ENCODE measurements around the gene NFATC2IP.
"Not testable (repeated sequence)": the region's sequence is repeated elsewhere in the genome, so short reads cannot be mapped to it uniquely, and the experiment has no call there.

Gene NFATC2IP

DNA sequence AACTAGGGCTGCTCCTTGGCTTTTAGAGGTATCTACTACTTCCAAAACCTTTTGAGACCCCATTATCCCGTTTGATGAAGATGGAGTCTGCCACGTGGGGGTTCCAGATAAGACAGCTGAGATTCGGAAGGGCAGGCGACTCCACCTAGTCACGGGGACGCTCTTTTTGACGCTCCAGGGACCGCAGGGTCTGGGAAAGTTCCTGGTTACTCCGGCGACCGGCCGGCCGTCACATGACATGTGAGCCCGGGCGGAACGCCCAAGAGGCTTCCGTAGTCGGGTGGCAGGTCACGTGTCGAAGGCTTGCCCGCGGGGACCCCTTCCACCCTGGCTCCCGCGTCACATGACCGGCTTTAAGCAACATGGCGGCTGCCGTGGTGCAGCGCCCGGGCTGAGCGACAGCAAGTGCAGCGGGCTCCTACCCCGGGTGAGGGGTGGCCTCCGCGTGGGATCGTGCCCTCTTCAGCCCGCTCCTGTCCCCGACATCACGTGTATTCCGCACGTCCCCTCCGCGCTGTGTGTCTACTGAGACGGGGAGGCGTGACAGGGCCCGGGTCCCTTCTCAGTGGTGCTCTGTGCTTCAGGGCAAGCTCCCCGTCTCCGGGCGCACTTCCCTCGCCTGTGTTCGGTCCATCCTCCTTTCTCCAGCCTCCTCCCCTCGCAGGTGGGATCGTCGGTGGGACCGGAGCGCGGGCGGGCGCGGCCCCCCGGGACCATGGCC is 23.9 kb downstream of the NFATC2IP start, which contains the start of gene SPNS1:
Gene SPNS1 (plus strand): TSS at position 342 of the 721 bp plus-strand sequence. CDS start 374 bp downstream, at position 716.
- DNase-seq: peak; percentile 92 to 95

DNA sequence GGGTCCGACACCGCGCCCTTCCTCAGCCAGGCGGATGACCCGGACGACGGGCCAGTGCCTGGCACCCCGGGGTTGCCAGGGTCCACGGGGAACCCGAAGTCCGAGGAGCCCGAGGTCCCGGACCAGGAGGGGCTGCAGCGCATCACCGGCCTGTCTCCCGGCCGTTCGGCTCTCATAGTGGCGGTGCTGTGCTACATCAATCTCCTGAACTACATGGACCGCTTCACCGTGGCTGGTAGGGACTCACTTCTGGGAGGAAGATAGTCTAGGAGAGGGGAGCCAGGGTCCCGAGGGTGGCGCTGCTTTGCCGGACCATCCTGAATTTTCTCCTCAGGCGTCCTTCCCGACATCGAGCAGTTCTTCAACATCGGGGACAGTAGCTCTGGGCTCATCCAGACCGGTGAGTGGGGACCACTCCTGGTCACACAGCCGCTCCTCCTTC is 24.4 kb downstream of the NFATC2IP start:
- no peak for DNase-seq

DNA sequence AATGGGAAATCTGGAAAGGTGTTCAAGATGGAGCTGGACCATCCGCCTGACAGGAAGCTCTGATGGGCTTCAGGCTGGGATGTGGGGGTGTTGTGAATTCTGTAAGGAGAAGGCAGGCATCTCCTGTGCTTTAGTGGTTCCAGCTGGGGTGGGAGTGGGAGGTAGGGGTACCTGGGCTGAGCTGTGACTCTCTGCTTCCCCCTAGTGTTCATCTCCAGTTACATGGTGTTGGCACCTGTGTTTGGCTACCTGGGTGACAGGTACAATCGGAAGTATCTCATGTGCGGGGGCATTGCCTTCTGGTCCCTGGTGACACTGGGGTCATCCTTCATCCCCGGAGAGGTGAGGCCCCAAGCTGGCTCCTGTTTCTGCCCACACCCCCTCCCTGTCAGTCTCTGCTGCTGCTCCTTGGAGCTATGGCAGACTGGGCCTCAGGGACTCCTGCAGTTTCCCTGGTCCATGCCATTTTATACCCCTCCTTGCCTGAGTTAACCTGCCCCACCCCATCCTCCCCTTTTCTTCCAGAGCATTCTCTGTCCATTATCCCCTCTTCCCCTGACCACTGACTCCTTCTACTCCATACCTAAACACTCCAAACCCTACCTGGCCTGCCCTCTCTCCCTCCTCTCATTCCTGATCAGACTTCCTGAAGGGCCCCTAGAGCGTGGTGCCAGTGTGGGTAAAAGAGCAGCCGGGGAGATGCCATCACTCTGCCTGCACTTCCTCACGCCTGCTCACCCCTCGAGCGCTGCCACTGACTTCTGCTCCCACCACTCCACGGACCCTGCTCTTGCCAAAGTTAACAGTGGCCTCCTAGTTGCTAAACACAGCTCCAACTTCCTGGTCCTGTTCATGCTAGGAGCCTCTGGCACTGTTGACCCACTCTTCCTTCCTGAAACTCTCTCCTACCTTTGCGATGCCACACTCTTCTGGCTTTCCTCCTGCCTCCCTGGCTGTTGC is 27.2 kb downstream of the NFATC2IP start:
- DNase-seq: peak; percentile 17 to 44

DNA sequence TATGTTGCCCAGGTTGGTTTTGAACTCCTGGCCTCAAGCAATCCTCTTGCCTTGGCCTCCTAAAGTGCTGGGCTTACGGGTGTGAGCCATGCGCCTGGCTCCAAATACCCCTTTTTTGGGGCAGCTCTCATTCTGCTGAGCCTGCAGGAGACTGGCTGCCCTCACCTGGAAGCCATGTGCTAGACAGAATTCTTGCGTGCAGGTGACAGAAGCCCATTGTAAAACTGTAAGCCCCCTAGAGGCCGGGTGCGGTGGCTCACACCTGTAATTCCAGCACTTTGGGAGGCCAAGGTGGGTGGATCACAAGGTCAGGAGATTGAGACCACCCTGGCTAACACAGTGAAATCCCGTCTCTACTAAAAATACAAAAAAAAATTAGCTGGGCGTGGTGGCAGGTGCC is 29.6 kb downstream of the NFATC2IP start:
- DNase-seq: not testable (repeated sequence)

DNA sequence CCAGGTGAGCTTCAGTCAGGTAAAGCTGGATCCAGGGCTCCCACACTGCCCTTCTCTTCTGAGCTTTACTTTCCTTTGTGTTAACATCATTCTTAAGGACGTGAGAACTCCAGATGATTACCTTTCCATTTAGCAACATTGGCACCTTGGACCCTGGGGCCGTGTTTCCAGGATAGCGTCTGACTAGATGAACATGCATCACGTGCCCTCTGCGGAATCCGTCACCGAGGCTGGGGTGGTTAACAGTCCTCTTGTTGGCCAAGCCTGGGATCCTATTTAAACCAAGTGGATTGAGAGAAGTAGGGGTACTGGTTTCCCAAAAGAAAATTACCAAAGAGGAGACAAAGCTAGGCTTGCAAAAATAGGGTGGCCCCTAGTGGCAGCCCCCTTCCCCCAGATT is 30.2 kb downstream of the NFATC2IP start:
- no peak for DNase-seq

DNA sequence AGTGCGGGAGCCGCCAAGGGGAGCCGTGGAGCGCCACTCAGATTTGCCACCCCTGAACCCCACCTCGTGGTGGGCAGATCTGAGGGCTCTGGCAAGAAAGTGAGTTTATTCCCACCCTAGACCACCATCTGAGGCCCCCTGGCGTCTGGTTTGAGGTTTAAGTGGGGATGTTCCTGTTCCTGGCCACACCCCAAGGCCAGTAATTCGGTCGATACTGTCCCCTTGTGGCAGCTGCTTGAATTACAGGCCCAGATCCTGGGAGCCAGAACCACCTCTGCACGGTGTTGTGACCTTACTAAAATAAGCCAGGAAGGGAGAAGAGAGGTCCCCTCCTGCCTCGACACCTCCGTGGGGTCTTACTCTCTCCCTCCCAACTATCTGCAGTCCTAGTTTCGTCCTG is 30.8 kb downstream of the NFATC2IP start:
- peak in 1 of 2 donors; percentile 34 for DNase-seq

DNA sequence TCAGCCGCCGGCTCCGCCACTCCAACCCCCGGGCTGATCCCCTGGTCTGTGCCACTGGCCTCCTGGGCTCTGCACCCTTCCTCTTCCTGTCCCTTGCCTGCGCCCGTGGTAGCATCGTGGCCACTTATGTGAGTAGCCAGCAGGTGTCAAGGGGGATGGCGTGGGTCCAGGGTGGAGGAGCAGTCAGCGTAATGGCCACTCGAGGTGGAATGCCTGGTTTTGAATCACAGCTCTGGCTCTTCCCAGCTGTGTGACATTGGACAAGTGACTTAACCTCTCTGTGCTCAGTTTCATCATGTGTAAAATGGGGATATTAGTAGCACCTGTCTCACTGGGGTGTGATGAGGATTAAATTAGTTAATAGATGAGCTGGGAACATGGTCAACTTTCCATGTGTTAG is 31.7 kb downstream of the NFATC2IP start:
- DNase-seq: no peak

DNA sequence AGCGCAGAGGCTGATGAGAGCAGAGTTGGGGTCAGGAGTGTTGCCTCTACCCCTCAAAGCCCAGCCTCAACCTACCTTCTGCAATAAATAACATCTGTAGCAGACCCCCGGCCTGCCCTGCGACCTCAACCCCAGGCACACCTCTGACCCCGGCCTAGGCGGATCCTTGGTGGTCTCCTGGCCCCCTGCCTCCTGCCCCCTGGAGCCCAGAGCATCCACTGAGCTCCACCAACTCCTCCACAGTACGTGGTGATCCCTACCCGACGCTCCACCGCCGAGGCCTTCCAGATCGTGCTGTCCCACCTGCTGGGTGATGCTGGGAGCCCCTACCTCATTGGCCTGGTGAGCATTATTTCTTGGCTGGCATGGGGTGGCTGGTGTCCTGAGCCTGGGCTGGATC is 32.2 kb downstream of the NFATC2IP start:
- DNase-seq: no peak

DNA sequence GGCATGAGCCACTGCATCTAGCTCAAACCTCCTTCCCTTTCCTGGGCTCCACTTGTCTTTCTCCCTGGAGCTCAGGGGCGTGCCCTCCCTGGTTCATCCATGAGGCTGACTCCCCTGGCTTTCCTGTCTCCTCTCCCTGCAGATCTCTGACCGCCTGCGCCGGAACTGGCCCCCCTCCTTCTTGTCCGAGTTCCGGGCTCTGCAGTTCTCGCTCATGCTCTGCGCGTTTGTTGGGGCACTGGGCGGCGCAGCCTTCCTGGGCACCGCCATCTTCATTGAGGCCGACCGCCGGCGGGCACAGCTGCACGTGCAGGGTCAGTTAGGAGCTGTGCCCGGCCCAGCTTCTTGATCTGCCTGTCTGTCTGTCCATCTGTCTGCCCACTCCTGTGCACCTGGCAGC is 32.9 kb downstream of the NFATC2IP start:
- no peak for DNase-seq

DNA sequence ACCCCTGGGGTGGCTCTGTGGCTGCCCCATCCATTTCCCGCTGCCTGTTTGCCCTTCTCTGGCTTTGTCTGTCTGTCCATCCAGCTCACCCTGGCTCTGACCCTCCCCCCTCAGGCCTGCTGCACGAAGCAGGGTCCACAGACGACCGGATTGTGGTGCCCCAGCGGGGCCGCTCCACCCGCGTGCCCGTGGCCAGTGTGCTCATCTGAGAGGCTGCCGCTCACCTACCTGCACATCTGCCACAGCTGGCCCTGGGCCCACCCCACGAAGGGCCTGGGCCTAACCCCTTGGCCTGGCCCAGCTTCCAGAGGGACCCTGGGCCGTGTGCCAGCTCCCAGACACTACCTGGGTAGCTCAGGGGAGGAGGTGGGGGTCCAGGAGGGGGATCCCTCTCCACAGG is 33.4 kb downstream of the NFATC2IP start:
- DNase-seq: no peak

DNA sequence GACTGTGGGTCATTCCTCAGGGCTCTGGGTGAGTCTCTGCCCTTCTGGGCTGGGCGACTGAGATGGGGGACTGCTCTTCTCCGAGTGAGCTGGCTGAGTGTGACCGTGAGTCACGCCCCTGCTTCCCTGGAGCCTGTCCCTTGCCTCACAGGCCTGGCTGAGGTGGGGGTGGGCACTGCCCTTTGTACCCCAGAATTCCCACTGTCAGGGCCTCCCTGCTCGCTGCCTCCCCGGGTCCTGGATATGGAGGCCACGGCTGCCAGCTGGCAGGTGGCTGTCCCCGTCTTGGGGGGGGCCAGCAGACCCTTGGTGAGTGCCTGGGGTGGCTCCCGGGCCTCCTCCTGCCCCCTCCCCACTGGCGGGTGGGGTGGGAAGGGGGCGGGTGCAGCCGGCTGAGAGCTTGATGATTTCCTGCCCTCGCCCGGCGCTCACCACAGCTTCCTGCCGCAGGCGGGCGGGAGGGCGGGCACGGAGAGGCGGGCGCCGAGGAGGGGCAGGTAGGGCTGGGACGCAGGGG is 33.9 kb downstream of the NFATC2IP start, which contains the start of gene LAT:
Gene LAT (plus strand): TSS at position 434 of the 517 bp plus-strand sequence. CDS start 366 bp downstream, outside the sequence.
- DNase-seq: peak; percentile 79

DNA sequence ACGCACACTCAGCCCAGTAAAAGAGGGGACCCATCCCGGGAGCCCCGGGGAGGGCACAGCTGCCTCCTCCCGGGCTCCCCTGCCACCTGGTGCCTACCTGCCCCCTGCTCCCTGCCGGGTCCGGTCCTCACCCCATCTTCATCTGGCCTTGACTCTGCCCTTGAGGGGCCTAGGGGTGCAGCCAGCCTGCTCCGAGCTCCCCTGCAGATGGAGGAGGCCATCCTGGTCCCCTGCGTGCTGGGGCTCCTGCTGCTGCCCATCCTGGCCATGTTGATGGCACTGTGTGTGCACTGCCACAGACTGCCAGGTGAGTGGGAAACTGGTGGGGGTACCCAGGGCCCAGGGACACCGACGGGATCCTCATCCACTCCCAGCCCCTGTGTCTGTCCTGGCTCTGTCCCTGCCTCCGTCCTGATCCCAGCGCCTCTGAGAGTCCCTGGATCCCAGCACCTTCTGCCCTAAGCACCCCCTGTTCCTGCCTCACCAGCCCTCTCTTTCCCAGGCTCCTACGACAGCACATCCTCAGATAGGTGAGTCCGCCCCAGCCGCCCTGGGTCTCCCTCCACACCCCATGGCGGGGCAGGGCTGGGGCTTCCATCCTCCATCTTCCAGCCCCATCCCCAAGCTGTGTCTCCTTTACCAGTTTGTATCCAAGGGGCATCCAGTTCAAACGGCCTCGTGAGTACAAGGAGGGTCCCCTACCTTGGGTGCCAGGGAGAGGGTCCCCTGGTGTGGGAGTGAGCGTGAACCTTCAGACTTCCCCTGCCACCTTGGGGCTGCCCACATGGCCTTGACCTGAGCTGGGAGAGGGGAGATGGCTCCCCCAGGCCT is 34.7 kb downstream of the NFATC2IP start:
- no peak for DNase-seq

DNA sequence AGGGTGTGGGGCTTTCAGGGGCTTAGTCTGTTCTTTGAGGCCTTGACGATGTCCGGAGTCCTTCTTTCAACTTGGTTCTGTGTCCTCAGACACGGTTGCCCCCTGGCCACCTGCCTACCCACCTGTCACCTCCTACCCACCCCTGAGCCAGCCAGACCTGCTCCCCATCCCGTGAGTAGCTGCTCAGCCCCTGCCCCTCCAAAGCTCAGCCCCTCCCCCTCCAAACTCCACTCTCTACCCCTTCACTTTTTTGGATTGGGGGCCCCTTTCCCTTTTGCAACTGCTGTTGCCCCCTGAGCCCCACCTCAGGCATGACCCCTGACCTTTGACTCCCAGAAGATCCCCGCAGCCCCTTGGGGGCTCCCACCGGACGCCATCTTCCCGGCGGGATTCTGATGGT is 35.3 kb downstream of the NFATC2IP start:
- DNase-seq: no peak

DNA sequence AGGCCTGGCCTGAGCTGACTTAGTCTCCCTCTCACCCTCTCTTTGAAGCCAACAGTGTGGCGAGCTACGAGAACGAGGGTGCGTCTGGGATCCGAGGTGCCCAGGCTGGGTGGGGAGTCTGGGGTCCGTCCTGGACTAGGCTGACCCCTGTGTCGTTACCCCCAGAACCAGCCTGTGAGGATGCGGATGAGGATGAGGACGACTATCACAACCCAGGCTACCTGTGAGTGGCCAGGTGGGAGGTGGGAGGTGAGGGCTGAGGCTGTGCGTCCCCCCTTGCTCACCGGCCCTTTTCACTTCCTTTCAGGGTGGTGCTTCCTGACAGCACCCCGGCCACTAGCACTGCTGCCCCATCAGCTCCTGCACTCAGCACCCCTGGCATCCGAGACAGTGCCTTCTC is 35.8 kb downstream of the NFATC2IP start:
- no peak for DNase-seq

DNA sequence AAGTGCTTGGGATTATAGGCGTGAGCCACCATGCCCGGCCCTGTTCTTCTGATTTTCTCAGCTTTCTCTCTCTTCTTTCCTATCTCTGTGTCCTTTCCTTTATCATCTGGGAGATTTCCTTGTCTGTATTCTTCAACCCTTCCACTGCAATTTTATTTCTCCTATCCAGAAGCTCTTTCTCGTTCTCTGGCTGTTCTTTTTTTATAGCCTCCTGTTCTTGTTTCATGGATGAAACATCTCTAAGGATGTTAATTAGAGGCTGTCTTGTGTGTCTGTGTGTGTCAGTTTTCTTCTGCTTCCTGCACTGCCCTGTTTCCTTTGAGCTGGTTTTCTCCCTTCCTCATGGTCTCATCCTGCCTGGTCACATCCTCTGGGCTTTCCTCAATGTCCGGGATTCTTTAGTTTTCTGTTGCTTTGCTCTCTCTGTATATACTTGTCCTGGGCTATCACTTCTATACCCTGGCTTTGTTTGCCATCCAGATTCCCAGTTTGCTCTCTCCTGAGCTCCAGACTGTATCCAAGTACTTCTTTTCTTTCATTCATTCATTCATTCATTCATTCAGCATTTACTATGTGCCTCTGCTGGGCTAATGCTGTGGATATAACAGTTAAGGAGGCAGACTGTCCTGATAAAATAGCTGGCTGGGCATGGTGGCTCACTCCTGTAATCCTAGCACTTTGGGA is 36.6 kb downstream of the NFATC2IP start:
- no peak for DNase-seq

DNA sequence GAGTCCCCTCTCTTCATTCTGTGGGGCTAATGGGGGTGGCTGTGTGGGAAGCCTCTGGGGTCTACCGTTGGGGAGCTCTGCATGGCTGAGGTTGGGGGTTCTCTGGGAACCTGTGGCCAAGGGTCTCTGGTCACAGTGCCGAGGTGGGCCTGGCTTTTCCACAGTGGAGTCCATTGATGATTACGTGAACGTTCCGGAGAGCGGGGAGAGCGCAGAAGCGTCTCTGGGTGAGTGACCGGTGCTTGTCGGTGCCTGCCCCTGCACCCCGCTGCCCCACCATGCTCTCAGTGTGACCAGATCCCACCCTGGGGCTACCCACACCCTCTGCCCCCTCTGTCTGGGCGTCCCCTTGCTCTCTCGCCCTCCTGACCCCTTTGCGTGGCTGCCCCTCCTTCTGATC is 38.6 kb downstream of the NFATC2IP start:
- no peak for DNase-seq

DNA sequence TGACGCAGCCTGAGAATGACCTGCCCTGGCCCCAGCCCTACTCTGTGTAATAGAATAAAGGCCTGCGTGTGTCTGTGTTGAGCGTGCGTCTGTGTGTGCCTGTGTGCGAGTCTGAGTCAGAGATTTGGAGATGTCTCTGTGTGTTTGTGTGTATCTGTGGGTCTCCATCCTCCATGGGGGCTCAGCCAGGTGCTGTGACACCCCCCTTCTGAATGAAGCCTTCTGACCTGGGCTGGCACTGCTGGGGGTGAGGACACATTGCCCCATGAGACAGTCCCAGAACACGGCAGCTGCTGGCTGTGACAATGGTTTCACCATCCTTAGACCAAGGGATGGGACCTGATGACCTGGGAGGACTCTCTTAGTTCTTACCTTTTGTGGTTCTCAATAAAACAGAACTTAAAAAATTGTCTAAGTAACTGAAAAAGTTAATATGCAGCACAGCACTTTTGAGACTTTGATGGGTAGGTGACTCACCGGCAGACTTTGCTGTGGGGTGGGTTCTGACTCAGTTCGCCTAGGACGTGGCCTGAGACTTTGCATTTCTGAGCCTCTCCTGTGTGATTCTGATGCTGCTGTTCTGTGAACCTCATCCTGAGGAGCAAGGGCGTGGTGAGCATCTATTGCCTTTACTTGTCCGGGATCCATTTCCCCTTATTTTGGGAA is 39.8 kb downstream of the NFATC2IP start:
- DNase-seq: peak in 1 of 2 donors; percentile 26

DNA sequence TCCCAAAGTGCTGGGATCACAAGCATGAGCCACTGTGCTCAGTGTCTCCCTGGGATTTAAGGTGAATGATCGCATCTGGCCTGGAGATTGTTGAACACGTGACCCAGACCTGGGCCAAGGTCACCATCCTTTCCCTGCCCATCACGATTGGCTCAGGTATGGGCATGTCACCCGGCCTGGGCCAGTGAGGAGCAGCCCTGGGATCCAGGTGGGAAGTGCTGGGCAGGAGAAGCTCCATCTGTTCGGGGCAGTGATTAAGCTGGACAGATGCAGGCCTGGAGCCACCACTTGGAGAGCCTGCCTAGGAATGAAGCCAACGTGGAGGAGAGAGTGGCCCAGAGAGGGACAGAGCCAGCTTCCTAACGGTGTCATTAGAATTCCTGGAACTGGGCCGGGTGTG is 41.0 kb downstream of the NFATC2IP start:
- DNase-seq: no peak

DNA sequence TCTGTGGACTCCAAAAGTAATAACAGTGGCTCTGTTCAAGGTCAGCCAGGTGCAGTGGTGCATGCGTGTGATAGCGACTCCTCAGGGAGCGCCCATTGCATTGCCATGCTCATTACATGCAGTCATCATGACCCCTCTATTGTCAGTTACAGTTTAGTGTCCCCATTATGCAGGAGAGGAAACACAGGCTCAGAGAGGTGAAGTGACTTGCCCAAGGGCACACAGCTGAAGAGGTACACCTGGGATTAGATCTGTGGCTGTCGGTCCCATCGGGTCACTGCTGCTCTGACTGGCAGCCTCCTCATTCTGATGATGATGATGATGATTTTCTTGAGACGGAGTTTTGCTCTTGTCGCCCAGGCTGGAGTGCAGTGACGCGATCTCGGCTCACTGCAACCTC is 41.8 kb downstream of the NFATC2IP start:
- DNase-seq: no peak

DNA sequence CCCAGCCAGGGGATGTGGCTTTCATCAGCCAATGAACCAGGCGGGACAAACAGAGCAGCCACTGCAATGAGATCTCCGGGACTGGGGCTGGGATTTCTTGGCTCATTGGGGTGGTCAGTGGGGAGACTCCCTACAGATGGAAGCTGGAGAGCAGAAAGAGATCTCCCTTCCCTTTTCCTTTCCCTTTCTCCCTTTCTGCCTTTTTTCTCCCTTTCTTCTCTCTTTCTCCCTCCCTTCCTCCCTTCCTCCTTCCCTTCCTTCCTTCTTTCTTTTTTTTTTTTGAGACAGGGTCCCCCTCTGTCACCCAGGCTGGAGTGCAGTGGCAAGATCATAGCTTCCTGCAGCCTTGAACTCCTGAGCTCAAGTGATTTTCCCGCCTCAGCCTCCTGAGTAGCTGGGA is 48.1 kb downstream of the NFATC2IP start:
- DNase-seq: no peak

DNA sequence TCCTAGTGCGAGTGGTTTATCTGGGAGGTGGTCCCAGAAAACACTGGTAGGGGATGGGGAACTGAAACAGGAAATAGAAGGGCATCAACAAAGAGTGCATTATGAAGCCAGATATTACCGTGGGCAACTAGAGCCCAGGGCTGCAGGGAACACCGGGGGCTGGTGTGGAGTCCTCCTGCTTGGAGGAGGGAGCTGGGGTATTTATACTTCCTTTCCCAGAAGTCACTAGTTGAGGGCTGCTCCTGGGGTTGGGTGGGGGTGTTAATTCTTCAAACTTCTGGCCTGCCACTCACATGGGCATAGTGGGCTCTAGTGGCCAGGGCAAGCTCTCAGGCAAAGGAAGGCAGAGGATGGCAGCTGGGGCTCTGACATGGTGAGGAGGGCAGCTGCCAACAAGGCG is 48.8 kb downstream of the NFATC2IP start:
- DNase-seq: no peak
